HG02840 (cell line): ENCODE data around the gene ZCCHC7.
A peak's percentile ranks its signal among the peaks of the same experiment; 100 is the strongest.
"Not testable (repeated sequence)": the region's sequence is repeated elsewhere in the genome, so short reads cannot be mapped to it uniquely, and the experiment has no call there.

Source experiments
- ATAC-seq: cut with Tn5 transposase; IDR thresholded peaks from one replicate; pipeline ENCODE4 v1.9.1; 2021; ENCODE audit warnings: mild to moderate bottlenecking, moderate library complexity, moderate number of reproducible peaks; ENCODE audit not compliant: unreplicated experiment, low FRiP score

ZCCHC7 gene

DNA sequence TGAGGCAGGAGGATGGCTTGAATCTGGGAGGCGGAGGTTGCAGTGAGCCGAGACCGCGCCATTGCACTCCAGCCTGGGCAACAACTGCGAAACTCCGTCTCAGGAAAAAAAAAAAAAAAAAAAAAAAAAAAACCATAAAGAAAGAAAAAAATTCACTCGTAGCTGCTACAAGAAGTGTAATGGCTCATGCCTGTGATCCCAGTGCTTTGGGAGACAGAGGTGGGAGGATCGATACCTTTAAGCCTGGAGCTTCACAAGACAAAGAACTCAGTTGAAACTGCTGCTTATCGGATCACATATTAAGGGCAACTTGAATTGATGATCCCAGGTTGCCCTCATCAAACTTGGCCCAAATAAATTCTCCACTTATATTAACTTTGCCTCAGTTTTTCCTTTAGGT, 1.0 kb upstream of the ZCCHC7 start:
- no peak for ATAC-seq

DNA sequence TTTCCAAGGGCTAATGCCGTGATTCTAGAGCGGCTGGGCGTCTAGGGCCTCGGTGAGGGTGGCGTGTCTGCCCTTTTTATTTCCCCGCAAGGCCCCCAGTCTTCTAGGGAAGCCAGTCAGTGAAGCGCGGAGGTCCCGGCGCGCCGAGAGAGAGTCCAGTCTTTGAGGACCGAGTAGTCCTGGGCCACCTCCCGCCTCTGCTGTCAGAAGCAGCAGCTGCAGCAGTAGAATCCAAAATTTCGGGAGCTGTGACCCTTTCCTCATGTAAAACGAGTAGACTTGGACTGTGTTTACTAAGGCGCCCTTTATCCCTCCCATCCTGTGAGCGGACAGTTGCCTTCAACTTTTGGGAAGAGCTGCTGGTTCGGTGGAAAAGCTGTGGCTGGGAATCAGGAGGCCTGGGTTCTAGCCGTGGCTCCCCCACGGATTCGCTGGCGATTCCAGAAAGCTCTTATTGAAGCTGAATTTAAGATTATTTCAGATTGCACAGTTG, 515 bp downstream of the ZCCHC7 start:
- peak; percentile 22 for ATAC-seq

DNA sequence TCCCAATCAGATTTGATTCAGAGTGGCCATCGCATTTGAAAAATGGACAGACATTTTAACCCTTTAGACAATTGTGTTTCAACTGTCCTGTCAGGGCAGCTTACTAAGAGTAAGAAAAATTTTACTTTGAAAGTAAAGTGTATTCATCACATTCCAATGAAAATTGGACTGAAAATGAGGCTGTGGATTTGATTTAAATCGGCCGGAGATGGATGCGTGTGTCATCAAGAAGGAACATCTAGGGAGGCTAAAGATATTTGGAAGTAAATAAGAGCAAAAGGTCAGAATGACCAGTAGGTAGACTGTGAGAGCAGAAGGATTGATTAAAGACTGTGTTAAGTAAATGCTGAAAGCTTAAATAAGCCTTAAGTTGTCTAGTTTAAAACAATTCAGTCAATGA, 1.5 kb downstream of the ZCCHC7 start:
- no peak for ATAC-seq

DNA sequence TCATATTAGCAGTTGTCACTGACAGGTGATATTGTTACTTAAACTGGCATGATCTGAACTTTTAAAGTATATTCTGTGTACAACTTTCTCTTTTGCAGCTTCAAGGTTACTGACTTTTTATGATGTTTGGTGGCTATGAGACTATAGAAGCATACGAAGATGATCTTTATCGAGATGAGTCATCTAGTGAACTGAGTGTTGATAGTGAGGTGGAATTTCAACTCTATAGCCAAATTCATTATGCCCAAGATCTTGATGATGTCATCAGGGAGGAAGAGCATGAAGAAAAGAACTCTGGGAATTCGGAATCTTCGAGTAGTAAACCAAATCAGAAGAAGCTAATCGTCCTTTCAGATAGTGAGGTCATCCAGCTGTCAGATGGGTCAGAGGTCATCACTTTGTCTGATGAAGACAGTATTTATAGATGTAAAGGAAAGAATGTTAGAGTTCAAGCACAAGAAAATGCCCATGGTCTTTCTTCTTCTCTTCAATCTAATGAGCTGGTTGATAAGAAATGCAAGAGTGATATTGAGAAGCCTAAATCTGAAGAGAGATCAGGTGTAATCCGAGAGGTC, 5.9 kb downstream of the ZCCHC7 start:
- ATAC-seq: no peak

GRCh38 chr9:37127018-37127417, 6.6 kb downstream of the ZCCHC7 start:
- no peak for ATAC-seq

- ATAC-seq: no peak
These were observed 7.7 kb downstream of the ZCCHC7 start for GRCh38 chr9:37128051-37128450.

- ATAC-seq: no peak
These were observed 13.8 kb downstream of the ZCCHC7 start for GRCh38 chr9:37134166-37134565.

GRCh38 chr9:37141015-37141414, 20.6 kb downstream of the ZCCHC7 start:
- ATAC-seq: no peak

GRCh38 chr9:37144762-37145161, 24.4 kb downstream of the ZCCHC7 start:
- peak; percentile 65 for ATAC-seq

- ATAC-seq: no peak
These were observed 26.0 kb downstream of the ZCCHC7 start for GRCh38 chr9:37146410-37146809.

DNA sequence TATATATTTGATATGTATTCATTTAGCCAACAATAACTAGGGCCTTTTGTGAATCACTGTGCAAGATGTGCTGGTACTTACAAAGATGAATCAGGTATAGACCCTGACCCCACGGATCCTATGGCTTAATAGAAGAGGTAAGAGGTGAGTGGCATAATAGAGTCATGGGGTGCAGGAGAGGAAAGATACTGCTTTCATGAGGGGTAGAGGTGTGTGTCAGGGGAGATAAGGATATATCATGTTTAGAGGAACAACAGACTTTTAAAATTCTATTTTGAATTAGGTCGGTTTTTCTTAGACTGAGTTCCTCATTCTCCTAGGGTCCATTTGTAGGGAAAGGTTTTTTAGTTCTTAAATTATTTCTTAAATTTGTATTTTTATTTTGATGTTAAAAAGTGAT, 27.8 kb downstream of the ZCCHC7 start:
- ATAC-seq: no peak

- no peak for ATAC-seq
These were observed 29.4 kb downstream of the ZCCHC7 start for GRCh38 chr9:37149666-37150308.

DNA sequence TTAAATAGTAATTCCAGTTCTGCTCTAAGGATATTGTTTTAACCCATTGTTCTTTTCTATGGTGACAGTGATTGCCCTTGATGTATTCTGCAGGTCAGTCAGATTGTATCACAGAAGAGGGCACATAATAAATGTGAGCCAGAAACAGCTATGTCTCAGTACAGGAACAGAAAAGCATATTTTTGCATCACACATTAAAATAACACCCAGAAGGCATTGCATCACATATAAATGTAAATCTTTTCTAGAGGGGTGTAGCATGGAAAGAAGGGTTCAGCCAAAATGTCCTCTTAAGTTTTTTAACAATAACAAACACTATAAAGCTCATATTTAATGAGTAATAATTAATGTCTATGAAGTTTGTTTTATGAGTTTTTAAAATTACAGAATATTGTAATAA, 30.0 kb downstream of the ZCCHC7 start:
- no peak for ATAC-seq

GRCh38 chr9:37151812-37152211, 31.4 kb downstream of the ZCCHC7 start:
- no peak for ATAC-seq

DNA sequence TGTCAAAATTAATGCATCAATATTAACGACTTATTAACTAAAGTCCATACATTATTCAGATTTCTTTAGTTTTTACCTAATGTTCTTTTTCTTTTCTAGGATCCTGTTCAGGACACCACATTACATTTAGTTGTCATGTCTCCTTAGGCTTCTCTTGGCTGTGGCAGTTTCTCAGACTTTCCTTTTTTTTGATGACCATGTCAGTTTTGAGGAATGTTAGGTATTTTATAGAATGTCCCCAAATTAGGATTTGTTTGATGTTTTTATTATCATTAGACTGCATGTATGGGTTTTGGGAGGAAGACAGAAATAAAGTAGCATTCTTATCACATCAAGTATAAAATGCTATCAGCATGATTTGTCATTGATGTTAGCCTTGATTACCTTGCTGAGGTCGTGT, 32.0 kb downstream of the ZCCHC7 start:
- ATAC-seq: no peak

DNA sequence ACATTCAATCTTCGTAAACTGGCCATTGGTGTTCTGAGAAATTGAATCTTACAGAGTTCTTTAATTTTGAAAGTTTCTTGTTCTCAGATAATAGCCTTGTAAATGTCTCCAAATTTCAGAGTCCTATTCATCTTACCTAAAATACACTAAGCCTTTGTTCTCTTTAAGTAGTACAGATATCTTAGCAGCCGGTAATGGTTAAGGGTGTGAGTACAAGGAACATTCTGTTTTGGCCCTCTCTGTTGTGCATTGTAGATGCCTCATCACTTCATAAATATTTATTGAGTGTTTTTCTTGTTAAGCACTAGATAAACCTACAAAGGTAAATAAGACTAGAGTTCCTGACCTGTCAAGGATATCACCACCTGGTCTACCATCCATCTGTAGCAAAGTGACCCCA, 35.2 kb downstream of the ZCCHC7 start:
- ATAC-seq: no peak

DNA sequence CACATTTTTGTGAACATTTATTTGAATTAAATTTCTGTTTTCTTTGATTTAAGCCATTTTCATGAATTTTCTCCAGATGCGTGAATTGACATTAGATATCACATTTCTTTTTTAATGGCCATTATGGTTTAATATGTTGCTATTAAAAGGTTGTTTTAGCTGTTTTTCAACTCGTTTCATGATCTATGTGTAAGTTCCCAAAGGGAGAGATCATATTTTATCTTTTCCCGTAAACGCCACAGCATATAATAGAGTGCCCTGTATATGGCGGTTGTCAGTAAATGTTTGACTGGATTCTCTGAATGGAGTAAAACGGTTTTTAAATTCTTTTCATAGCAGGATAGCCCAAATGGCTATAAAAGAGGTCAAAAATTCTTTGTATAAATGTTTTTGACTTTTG, 35.8 kb downstream of the ZCCHC7 start:
- ATAC-seq: no peak

- ATAC-seq: no peak
These were observed 36.5 kb downstream of the ZCCHC7 start for GRCh38 chr9:37156781-37157356.

DNA sequence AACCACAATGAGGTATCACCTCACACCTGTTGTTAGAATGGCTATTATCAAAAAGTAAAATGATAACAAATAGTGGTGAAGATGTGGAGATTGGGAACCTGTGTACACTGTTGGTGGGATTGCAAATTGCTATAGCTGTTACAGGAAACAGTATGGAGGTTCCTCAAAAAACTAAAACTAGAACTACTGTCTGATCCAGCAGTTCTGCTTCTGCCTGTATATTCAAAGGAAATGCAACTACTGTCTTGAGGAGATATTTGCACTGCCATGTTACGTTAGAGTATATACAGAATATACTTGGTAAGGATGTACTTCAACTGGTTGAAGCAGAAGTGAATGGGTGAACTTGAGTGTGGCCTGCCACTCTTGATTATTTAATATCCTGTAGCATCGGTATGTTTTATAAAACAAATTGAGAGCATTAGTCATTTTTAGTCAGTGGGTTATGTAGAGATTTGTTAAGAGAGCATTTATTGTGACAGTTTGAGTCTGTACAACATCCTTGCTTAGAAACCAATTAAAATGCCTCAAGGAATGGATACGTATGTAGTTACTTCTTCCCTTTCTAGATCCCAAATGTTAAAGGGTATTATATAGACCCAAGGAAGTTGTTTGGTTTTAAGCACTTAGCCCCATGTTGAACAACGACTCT, 37.5 kb downstream of the ZCCHC7 start:
- no peak for ATAC-seq

- ATAC-seq: no peak
These were observed 42.9 kb downstream of the ZCCHC7 start for GRCh38 chr9:37163299-37163698.

DNA sequence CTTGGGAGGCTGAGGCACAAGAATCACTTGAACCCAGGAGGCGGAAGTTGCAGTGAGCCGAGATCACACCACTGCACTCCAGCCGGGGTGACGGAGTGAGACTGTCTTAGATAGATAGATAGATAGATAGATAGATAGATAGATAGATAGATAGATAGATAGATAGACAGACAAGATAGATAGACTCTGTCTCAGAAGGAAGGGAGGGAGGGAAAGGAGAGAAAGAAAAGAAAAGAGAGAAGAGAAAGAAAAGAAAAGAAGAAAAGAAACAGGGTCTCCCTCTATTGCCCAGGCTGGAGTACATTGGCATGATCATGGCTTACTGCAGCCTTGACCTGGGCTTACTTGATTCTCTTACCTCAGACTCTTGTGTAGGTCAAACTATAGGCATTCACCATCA, 44.0 kb downstream of the ZCCHC7 start:
- not testable (repeated sequence) for ATAC-seq

- no peak for ATAC-seq
These were observed 45.3 kb downstream of the ZCCHC7 start for GRCh38 chr9:37165644-37166043.
